Measurements from ENCODE around the gene THEMIS2.

GRCh38 chr1:27878039-27878438 is 5.7 kb downstream of the THEMIS2 start:
- TF ChIP-seq EP300 (IDR thresholded peaks at IDR 0.05) (no peak), CTCF (IDR thresholded peaks at IDR 0.05) (no peak), POLR2A (IDR thresholded peaks at IDR 0.05) (no peak), POLR2AphosphoS5 (IDR thresholded peaks at IDR 0.05) (no peak)
